ENCODE measurements around the gene KCNJ3. TPM values are rescaled to one million over a fixed set of nuclear protein-coding genes. Genes with fewer than 3 reads are reported as not detected.

The KCNJ3 gene
- total RNA-seq = 3.2 TPM

- no peak for DNase-seq
These were observed at the start of gene KCNJ3 for GRCh38 chr2:154698296-154698720. TSS of gene KCNJ3 (plus strand) at chr2:154698695. CDS start at chr2:154698776, 81 bp downstream.

GRCh38 chr2:154655499-154655898 is 43.0 kb upstream of the KCNJ3 start:
- no peak for DNase-seq

- no peak for DNase-seq
These were observed 39.6 kb upstream of the KCNJ3 start for GRCh38 chr2:154658854-154659253.

DNA sequence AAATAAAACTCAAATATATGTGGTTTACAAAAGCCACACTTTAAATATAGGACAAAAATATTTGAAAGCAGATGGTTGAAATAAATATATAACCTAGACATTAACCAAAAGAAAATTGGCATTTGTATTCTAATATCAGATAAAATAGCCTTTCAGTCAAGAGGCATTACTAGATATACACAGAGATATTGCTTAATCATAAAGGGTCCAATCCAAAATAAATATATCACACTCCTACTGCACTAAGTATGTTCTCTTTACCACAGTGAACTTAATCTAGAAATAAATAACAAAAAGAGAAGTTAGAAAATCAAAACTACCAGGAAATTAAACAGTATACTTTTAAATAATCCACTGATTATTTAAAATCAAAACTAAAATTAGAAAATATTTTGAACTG is 34.2 kb upstream of the KCNJ3 start:
- DNase-seq = no peak

DNA sequence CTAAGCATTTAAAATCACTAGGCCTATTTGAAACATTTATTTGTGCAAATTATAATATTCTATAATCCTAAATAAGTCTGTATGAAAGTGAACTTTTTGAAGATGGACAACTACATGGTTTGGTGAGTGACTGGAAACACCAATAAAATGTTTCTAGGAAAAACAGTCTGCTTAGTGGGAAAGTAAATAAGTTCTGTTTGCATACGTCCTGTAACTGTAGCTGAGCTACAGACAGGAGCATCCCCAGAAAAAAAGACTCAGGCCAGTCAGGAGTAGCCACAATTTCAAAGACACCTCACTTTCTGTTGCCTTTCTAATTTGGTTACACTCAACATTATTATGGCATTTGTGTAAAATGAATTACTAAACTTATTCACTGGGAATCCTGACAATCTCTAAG is 28.4 kb upstream of the KCNJ3 start:
- DNase-seq = no peak

- DNase-seq = no peak
These were observed 24.8 kb upstream of the KCNJ3 start for GRCh38 chr2:154673694-154674093.

- DNase-seq = no peak
These were observed 21.1 kb upstream of the KCNJ3 start for GRCh38 chr2:154677401-154677800.

DNA sequence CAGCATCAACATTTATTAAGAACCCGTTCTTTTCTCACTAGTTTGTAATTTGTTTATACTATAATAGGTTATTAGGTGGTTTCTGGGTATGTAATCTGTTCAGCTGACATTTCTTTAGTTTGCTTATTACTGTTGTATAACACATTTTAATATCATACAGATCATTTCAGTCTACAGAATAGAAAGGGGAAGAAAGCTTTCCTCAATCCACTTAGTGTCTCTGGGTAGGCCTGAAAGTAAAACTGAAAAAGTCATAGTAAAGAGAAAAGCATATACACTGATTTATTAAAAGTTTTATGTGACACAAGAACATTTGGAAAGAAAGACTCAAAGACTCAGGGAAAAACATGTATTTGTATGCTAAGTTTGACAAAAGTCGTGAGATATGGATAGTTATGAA is 16.8 kb upstream of the KCNJ3 start:
- no peak for DNase-seq

- no peak for DNase-seq
These were observed 12.3 kb upstream of the KCNJ3 start for GRCh38 chr2:154686162-154686561.

- no peak for DNase-seq
These were observed 10.1 kb upstream of the KCNJ3 start for GRCh38 chr2:154688373-154688772.

DNA sequence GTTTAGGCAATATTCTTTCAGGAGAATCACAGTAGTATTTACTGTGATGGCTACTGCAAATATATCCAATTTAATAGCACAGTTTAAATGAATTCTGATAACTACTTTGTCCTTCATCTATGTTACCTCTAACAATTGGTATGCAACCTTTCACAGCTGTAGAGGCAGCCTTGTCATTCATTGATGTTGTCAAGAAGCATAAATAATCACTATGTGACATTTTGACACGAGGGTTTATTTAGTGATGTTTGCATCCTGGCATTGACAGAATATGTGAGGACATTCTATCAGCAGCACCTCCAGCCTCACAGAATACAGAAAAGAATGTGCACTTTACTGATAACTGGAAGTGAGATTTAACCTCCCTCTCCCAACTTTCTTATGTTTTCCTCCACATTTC is 9.3 kb upstream of the KCNJ3 start:
- no peak for DNase-seq

GRCh38 chr2:154692927-154693326 is 5.6 kb upstream of the KCNJ3 start:
- no peak for DNase-seq

DNA sequence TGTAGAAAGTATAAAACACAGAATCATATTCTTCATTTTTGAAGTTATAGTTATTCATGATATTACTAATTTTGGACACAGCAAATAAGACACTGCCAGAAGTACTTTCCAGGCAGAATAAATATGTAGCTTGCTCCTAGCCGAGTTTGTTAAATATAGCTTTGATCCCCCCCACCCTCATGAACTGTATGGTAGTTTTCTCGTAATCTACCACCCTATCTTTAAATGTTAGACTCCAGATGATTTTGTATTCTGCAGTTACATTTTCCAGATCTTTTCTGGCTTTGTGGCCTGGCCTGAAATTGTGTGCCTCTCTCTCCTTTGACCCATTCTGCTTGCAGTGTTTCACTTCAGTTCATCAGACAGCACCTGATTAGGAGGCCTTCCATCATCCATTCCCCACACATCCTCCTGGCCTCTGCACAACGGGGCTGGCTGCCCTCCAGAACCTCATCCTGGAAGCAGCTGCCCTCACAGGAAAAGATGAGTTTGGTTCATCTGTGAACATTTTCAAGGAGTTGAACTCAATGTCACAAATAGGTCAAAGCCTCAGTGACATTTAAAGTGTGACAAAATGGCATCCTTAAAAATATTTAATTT is 4.7 kb upstream of the KCNJ3 start:
- DNase-seq = no peak

GRCh38 chr2:154694881-154695280 is 3.6 kb upstream of the KCNJ3 start:
- no peak for DNase-seq

- no peak for DNase-seq
These were observed 2.1 kb upstream of the KCNJ3 start for GRCh38 chr2:154696369-154696768.

GRCh38 chr2:154696810-154697417 is 1.6 kb upstream of the KCNJ3 start:
- DNase-seq = no peak

DNA sequence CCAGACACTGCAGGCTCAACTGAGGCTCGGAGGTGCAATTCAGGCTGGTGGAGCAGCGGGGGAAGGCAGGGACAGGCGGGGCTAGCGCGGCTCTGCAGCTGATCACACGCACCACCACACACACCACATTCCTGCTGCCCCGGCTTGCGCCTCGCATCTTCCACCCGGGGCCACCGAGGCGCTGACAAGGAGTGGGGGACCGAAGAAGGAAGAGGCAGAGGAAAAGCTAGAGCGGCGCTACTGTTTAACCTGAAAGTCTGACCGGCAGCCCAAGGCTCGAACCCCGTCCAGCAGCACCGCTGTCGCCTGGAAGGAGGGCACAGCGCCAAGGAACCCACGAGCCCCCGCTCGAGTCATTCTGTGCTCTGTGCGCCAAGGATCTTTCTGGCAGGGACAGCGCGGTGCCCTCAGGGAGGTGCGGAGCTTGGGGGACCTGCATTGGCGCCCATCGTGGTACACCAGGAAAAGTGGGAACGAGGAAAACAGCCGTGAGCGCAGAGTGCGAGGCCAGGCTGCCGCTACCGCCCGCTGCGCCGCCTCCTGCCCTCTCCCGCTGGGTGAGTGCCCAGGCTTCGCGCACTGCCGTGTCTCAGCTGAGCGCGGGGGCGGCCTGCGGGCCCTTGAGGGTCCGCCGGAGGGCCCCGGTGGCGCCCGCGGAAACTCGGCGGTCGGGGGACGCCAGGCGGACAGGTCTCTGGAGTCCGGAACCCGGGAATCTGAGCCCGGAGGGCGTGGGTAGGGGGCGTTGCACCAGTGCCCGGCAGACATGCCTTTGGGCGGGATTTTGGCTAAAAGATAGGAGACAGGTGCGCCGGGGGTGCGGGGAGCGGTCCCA is 860 bp upstream of the KCNJ3 start:
- no peak for DNase-seq

DNA sequence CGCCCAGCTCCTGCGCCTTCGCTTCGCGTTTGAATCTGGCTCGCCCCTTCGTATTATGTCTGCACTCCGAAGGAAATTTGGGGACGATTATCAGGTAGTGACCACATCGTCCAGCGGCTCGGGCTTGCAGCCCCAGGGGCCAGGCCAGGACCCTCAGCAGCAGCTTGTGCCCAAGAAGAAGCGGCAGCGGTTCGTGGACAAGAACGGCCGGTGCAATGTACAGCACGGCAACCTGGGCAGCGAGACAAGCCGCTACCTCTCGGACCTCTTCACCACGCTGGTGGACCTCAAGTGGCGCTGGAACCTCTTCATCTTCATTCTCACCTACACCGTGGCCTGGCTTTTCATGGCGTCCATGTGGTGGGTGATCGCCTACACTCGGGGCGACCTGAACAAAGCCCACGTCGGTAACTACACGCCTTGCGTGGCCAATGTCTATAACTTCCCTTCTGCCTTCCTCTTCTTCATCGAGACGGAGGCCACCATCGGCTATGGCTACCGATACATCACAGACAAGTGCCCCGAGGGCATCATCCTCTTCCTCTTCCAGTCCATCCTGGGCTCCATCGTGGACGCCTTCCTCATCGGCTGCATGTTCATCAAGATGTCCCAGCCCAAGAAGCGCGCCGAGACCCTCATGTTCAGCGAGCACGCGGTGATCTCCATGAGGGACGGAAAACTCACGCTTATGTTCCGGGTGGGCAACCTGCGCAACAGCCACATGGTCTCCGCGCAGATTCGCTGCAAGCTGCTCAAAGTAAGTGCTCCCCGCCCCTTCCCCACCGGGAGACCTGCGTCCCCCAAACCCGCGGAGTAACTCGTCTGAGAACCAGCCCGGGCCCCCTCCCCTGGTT is 453 bp downstream of the KCNJ3 start:
- DNase-seq = no peak

DNA sequence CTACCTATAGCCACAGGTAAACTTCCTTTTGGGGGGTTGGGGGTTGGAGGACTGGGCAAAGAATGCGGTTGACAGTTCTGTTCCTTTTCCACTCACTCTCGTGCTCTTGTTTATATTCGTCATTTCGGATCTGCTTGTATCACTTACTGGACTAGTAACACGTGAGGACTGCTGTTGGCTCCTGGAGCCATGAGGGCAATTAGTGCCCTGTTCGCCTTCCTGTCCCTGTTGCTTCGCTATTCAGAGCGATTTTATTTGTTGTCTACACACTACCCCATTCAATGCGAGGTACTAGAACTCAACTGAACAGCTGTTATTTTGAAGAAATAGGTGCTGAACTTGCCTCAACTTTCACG is 1.1 kb downstream of the KCNJ3 start:
- DNase-seq = no peak

DNA sequence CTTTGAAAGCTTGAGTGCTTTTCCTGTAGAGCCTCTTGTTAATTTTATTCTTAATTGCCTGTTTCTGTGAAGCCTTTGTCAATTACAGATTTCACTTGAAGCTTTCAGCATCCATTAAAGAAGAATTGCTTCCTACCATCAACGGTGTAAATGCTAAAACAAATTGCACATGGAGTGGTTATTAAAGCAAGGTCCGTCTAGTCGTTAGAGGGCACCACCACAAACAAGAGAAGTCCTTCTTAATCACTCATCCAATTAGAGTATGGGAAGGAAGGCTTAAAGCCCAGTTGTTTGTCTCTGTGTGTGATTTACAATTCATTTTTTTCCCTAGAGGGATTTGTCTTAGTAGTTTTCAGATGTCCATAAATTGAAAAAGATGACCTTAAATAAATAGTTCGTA is 1.6 kb downstream of the KCNJ3 start:
- DNase-seq = no peak

DNA sequence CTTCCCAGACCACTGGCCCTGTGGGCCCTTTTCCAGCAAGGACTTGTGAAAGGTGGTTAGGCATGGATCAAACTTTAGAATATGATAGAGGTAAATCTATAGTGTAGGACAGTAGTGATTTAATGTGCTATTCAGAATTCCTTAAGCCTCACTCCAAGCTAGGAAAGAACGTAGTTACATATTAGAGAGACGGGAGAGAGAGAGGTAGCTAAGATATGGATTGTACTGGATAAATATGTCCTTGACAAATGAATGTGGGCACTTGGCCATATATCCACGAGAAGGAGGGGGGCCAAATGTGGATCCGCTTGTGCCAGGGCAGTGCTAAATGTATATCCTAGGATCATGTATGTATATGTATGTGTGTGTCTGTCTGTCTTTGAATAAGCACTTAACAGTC is 6.5 kb downstream of the KCNJ3 start:
- no peak for DNase-seq

- no peak for DNase-seq
These were observed 8.2 kb downstream of the KCNJ3 start for GRCh38 chr2:154706660-154707059.
